ENCODE data around the gene SDCBP2.

GRCh38 chr20:1280195-1281102, 48.5 kb downstream of the SDCBP2 start:
- TF ChIP-seq EP300 (IDR thresholded peaks at IDR 0.05; ENCODE audit: borderline replicate concordance) (no peak), REST (IDR thresholded peaks at IDR 0.05; ENCODE audit: low read depth) (no peak), NFIC (IDR thresholded peaks at IDR 0.05) (no peak), YY1 (IDR thresholded peaks at IDR 0.05; ENCODE audit: low read depth) (no peak), RAD21 (IDR thresholded peaks at IDR 0.05; ENCODE audit: low read depth) (no peak), ZBTB7A (IDR thresholded peaks at IDR 0.05; ENCODE audit: low read depth) (no peak), MAX (IDR thresholded peaks at IDR 0.05) (no peak)
